OCI-LY7 (cell line): ENCODE results near the gene PALD1.

Experiments used
- EZH2phosphoT487 ChIP-seq: fragments of 200-600 bp; sonication (generic); IDR thresholded peaks from 2 replicates; pipeline ENCODE4 v1.6.1; 2018; ENCODE audit warnings: low read depth, borderline replicate concordance, mild to moderate bottlenecking, mixed run types, antibody characterized with exemption, low read length, moderate library complexity, mixed read lengths
- TF ChIP-seq, protein P1 (sequence below): fragments of 200-600 bp; sonication (generic); conservative IDR thresholded peaks from 2 replicates; pipeline ENCODE4 v1.5.1; 2014; ENCODE audit warnings: mild to moderate bottlenecking, antibody characterized with exemption, low read length, moderate library complexity, mixed read lengths

- TF ChIP-seq, protein P1, sequence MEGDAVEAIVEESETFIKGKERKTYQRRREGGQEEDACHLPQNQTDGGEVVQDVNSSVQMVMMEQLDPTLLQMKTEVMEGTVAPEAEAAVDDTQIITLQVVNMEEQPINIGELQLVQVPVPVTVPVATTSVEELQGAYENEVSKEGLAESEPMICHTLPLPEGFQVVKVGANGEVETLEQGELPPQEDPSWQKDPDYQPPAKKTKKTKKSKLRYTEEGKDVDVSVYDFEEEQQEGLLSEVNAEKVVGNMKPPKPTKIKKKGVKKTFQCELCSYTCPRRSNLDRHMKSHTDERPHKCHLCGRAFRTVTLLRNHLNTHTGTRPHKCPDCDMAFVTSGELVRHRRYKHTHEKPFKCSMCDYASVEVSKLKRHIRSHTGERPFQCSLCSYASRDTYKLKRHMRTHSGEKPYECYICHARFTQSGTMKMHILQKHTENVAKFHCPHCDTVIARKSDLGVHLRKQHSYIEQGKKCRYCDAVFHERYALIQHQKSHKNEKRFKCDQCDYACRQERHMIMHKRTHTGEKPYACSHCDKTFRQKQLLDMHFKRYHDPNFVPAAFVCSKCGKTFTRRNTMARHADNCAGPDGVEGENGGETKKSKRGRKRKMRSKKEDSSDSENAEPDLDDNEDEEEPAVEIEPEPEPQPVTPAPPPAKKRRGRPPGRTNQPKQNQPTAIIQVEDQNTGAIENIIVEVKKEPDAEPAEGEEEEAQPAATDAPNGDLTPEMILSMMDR = no peak
- TF ChIP-seq EZH2phosphoT487 = no peak
Observed at GRCh38 chr10:70535451-70535850, 56.9 kb downstream of the PALD1 start.
